Measurements from ENCODE around the gene C2orf81.
A peak's percentile ranks its signal among the peaks of the same experiment; 100 is the strongest.

- peak; percentile 54; the same call in 1 of the 2 replicates for TF ChIP-seq CTCF (IDR thresholded peaks at IDR 0.05; ENCODE audit: low read length)
- no peak for TF ChIP-seq EZH2 (IDR thresholded peaks at IDR 0.05; ENCODE audit: borderline replicate concordance, low read length)
Observed at GRCh38 chr2:74461187-74462053, 40.0 kb upstream of the C2orf81 start.
